Activated naive CD8-positive, alpha-beta T cell treated with anti-CD3 and anti-CD28 coated beads, Interleukin-2, amount 10 ng/mL, durations not matched to agents 7 days and 5 days (primary cell): ENCODE results near the gene GSAP. TPM values are rescaled to one million over a fixed set of nuclear protein-coding genes. Genes with fewer than 3 reads are reported as not detected.

Experiments used
- ATAC-seq: fragments of 150-1000 bp; cut with Tn5 transposase; one replicate; pipeline ENCODE4 v1.10.0; 2021; ENCODE audit warnings: low read depth, moderate library complexity
- POLR2A ChIA-PET: fragments of 350-600 bp; sonication (Branson Sonifier 250); formaldehyde crosslinking; loops from one replicate; lab custom pipeline; 2021; ENCODE audit warnings: antibody characterized with exemption; lab: Charles Lee
- DNase-seq: peaks from one replicate; pipeline ENCODE4 v3.0.0; 2021
- H3K27ac Mint-ChIP-seq: one replicate; pipeline ENCODE4 v1.8.0; 2022; ENCODE audit warnings: mild to moderate bottlenecking, mixed read lengths
- H3K27me3 Mint-ChIP-seq: one replicate; pipeline ENCODE4 v1.8.0; 2022; ENCODE audit warnings: mild to moderate bottlenecking, moderate library complexity, mixed read lengths
- H3K36me3 Mint-ChIP-seq: one replicate; pipeline ENCODE4 v1.8.0; 2021; ENCODE audit warnings: mild to moderate bottlenecking, mixed read lengths
- H3K4me1 Mint-ChIP-seq: one replicate; pipeline ENCODE4 v1.8.0; 2021; ENCODE audit warnings: mixed read lengths
- H3K4me3 Mint-ChIP-seq: one replicate; pipeline ENCODE4 v1.8.0; 2022; ENCODE audit warnings: mild to moderate bottlenecking, moderate library complexity, mixed read lengths
- H3K9me3 Mint-ChIP-seq: one replicate; pipeline ENCODE4 v1.8.0; 2021; ENCODE audit warnings: mixed read lengths
- total RNA-seq, 2 experiments: library from RNA; stranded (reverse); gene quantifications; one replicate each; pipeline ENCODE4 v1.2.3, GENCODE V29; 2021

The GSAP gene
- total RNA-seq, 2 experiments from 2014 or later, result 8.3 to 9.3 TPM

DNA sequence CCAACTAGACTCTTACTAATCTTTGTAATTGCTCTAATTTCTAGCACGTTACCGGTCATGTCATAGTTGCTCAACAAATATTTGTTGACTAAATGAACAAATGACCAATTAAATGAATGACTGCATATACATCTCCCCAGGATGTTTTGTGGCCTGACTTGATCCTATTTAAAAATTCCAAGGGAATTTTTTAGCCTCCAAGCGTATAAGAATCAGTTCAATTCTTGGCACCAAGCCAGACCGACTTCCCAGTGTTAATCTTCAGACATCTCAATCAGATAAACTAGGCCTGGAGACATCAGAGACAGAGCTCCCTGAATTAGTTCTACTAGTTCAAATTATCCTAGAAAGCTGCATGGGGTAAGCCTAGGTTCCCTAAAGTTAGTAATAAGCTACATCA lies 96.0 kb downstream of the GSAP start:
- Mint-ChIP-seq H3K27me3 (no peaks in the 10 kb centered on the region), H3K27ac (no peak overlapping the region), H3K9me3 (no peaks in the 10 kb centered on the region), H3K4me1 (no peaks in the 10 kb centered on the region), H3K4me3 (no peak overlapping the region), H3K36me3 (peaks cover 16% of the 10 kb centered on the region)
- DNase-seq (no peak), ATAC-seq (no peak)
- POLR2A ChIA-PET, result no interaction called here

DNA sequence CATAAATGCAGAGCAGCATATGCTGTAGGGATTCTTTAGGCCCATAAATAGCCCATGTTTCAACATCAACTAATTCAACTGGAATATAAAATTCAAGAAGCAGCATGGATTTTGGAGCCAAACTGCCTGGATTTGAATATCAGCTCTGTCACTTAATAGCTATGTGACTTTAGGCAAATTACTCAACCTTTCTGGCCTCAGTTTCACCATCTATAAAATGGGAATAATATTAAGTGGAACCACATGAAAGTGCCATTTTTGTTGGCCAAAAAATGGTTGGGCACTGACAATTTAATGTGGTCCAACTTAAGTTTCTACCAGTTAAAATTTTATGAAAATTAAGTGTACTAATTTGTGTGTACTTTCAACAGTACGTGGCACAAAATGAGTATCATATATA lies 98.1 kb downstream of the GSAP start:
- Mint-ChIP-seq H3K4me1 (no peaks in the 10 kb centered on the region), H3K27ac (no peak overlapping the region), H3K36me3 (peaks cover 16% of the 10 kb centered on the region), H3K27me3 (no peaks in the 10 kb centered on the region), H3K9me3 (no peaks in the 10 kb centered on the region), H3K4me3 (no peak overlapping the region)
- POLR2A ChIA-PET, result no interaction called here
- ATAC-seq (no peak), DNase-seq (no peak)

DNA sequence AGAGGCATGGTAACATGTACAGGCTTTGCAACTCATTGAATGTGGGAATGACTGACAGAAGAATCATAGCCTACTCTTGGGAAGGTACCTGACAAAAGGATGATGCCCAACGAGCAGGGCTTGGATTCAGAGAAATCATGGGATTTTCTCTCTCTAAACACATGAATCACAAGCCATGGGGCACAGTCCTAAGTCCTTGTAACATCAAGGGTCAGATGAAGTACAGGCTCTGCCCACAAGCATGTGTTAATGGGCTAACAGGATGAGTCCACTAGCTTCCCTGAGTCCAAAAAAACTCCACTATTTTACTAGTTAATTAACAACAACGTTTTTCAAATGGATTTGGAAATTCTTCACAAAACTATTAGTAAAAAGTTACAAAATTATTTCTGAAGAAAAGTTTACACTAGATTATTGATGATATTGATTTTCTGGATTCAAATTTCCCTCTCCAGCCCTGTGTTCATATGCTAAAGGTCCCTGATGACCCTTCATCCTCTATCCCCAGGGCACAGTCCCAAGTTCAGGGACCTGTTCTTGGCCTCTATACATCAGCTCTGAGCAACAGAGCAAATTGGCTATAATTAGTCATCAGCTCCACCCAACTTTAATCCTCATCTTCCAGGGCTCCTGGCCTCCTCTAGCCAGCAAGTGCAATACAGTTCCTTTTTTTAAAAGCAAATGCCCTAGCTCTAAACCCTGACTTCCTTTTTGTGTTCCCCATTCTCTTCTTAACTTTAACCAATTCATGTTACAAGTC lies 99.8 kb downstream of the GSAP start:
- ATAC-seq (no peak), DNase-seq (no peak)
- Mint-ChIP-seq H3K4me1 (no peaks in the 10 kb centered on the region), H3K36me3 (peaks cover 15% of the 10 kb centered on the region), H3K4me3 (no peak overlapping the region), H3K27me3 (no peaks in the 10 kb centered on the region), H3K9me3 (no peaks in the 10 kb centered on the region), H3K27ac (no peak overlapping the region)
- POLR2A ChIA-PET, result no interaction called here

DNA sequence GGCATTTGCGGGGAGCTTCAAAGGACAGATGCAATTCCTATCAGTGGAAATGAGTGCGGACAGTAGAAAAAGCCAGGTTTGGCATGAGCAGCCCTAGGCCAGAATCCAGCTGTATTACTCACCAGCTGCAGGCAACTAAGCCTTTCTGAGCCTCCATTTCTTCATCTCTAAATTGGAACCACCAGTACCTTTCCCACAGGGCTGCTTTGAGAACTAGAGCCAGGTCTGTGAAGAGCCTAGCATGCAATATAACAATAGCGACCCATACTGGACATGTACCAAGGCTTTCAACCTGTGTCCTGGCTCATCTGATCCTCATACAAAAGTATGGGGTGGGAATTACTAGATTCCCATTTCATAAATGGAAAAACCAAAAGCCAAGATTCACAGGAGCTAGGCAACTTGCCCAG lies 101.0 kb downstream of the GSAP start:
- Mint-ChIP-seq H3K4me3 (no peak overlapping the region), H3K9me3 (no peaks in the 10 kb centered on the region), H3K4me1 (no peaks in the 10 kb centered on the region), H3K27ac (no peak overlapping the region), H3K27me3 (no peaks in the 10 kb centered on the region), H3K36me3 (peaks cover 18% of the 10 kb centered on the region)
- ATAC-seq (no peak), DNase-seq (no peak)
- POLR2A ChIA-PET, result no interaction called here

DNA sequence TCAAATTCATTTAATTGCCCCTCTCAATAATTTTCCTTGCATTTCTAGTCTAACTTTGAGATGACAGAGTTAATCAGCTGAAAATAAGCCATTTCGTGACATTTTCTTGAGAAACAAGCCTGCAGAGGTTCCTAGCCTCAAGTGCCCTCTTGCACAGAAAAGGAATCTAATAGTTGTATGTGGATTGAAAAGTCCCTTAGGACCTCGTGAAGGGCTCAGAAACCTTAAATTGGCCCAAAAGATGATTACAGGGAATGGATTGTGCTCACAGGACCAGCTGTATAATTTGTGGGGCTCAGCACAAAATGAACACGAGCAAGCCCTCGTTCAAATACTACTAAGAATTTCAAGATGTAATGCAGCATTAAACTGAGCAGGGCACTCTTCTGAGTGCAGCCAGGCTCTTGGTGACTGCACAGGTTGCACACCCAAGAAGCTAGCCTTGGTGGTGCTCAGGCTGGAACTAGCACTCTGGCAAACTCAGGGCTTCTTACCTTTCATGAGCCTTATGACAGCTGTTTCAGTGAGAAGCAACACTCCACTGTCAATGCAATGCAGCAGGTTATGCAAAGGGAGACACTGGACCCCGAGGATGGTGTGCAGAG lies 102.2 kb downstream of the GSAP start:
- Mint-ChIP-seq H3K36me3 (peaks cover 18% of the 10 kb centered on the region), H3K27me3 (no peaks in the 10 kb centered on the region), H3K4me1 (no peaks in the 10 kb centered on the region), H3K27ac (no peak overlapping the region), H3K4me3 (no peak overlapping the region), H3K9me3 (no peaks in the 10 kb centered on the region)
- DNase-seq (no peak), ATAC-seq (no peak)
- POLR2A ChIA-PET, result no interaction called here

DNA sequence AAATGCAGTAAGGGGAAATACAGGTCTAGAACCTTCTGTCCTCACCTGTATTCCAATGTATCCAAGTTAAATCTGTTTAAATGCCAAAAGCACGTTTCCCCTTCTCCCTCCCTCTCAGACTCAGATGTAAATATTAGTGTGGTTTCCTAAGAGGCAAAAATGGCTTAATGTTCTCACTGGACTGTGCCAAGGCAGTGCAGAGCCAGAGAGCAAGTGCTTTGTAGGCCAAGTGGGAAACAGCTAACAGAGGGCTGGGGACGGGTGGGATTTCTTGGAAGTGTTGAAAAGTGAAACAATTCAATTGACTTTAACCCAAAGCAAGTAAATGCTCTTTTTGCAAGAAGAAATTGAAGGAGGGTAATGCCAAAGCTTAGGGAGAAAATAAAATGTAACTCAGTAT lies 103.1 kb downstream of the GSAP start:
- Mint-ChIP-seq H3K4me3 (no peak overlapping the region), H3K36me3 (peaks cover 15% of the 10 kb centered on the region)
- DNase-seq, result no peak

DNA sequence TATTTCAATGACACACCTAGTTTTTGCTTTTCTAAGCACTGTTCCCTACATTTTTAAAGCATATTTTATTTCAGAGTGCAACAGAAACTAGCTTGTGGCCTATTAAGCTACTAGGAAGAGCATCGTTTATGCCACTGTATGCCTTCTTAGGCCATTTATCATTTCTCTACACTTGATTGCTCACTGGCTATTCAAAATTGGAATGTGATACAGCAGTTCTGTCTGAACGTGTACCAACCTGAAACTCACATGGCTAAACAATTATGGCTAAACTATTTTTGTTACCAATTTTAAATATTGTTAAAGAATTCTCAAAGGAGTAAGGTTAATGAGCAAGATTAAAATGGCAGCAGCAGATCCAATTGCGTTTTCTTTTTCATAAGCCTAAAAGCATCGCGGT lies 105.2 kb downstream of the GSAP start:
- no peaks in the 10 kb centered on the region for H3K4me1 Mint-ChIP-seq
- H3K9me3 Mint-ChIP-seq, result no peaks in the 10 kb centered on the region
- POLR2A ChIA-PET, result no interaction called here
- peaks cover 7% of the 10 kb centered on the region for H3K36me3 Mint-ChIP-seq
- ATAC-seq (no peak), DNase-seq (no peak)
- H3K27ac Mint-ChIP-seq, result no peak overlapping the region
- no peaks in the 10 kb centered on the region for H3K27me3 Mint-ChIP-seq
- no peak overlapping the region for H3K4me3 Mint-ChIP-seq

More for the DNA sequence above, 103.1 kb downstream of the GSAP start:
- Mint-ChIP-seq H3K27me3 (no peaks in the 10 kb centered on the region), H3K4me1 (no peaks in the 10 kb centered on the region), H3K9me3 (no peaks in the 10 kb centered on the region), H3K27ac (no peak overlapping the region)
- no peak for ATAC-seq
- POLR2A ChIA-PET, result no interaction called here

DNA sequence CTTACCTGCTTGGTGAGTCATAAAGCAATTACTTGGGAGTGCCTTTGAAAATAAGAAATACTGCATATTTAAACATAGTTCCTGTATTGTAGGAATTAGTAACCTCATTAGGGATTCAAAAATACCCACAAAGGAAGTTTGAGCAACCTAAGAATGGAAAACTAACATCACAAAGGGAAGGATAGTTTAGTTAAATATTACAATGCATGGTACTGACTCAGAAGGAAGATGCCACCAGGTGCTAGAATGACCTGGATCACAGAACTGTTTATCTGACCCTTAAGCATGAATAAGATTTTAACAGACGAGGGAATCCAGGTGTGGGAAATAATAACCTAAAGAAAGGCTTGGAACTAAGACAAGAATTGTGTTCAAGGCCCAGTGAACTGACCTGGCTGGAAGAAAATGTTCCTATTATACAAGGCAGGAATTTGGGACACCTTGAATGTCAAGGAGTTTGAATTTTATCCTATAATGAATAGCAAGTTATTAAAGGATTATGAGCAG lies 106.4 kb downstream of the GSAP start:
- H3K27me3 Mint-ChIP-seq, result no peaks in the 10 kb centered on the region
- no peaks in the 10 kb centered on the region for H3K9me3 Mint-ChIP-seq
- DNase-seq (no peak), ATAC-seq (no peak)
- no peak overlapping the region for H3K27ac Mint-ChIP-seq
- no peak overlapping the region for H3K4me3 Mint-ChIP-seq
- H3K36me3 Mint-ChIP-seq, result peaks cover 9% of the 10 kb centered on the region
- H3K4me1 Mint-ChIP-seq, result no peaks in the 10 kb centered on the region
- POLR2A ChIA-PET, result no interaction called here

DNA sequence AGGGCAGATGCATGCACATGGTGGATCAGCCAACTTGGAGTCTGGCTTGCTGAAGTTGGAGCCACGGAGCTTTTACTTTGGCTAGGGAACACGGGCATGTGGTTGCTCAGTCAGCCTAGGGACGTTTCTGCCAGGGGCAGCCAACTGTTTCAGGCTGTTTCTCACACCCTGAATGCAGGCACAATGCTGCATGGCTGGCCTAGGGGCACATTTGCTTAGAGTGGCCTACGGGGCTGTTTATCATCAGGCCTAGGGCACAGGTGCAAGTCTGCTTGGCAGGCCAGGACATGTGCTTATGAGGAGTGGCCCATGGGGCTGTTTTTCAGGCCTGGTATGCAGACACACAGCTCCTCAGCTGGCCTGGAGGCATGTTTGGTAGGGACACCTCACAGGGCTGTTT lies 107.4 kb downstream of the GSAP start:
- no peaks in the 10 kb centered on the region for H3K27me3 Mint-ChIP-seq
- no peak for ATAC-seq
- POLR2A ChIA-PET, result no interaction called here
- H3K4me3 Mint-ChIP-seq, result no peak overlapping the region
- DNase-seq, result no peak
- peaks cover 9% of the 10 kb centered on the region for H3K36me3 Mint-ChIP-seq
- no peaks in the 10 kb centered on the region for H3K9me3 Mint-ChIP-seq
- H3K4me1 Mint-ChIP-seq, result no peaks in the 10 kb centered on the region
- no peak overlapping the region for H3K27ac Mint-ChIP-seq

DNA sequence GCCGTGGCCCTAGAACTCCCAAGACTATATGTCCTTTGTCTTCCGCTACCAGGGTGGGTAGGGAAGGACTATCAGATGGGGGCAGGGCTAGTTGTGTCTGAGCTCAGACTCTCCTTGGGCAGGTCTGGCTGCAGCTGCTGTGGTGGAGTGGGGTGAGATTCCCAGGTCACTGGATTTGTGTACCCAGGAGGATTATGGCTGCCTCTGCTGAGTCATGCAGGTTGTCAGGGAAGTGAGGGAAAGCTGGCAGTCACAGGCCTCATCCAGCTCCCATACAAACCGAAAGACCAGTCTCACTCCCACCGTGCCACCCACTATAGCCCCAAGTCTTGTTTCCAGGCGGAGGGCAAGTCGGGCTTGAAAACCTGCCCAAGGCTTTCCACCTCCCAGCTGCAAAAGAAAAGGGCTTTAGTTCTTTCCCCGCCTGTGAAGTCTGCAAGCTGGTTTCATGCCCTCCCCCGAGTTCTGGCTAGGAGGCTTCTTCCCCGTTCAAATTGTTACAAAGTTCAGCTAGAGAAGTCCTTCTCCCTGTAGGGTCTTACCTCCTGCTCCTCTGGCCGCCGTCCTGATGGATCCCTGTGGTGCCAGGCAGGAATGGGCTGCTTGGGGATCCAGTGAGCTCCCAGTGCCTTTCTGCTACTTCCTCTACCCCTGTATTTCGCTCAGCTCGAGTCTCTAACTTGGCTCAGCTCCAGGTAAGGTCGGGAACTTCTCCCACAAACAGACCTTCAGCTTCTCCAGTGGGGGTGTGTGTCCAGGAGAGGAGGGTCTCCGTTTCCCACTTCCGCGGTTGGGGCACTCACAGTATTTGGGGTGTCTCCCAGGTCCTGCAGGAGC lies 109.7 kb downstream of the GSAP start:
- Mint-ChIP-seq H3K4me1 (no peaks in the 10 kb centered on the region), H3K27me3 (no peaks in the 10 kb centered on the region), H3K4me3 (no peak overlapping the region), H3K36me3 (peaks cover 14% of the 10 kb centered on the region), H3K9me3 (peaks cover 4% of the 10 kb centered on the region), H3K27ac (no peak overlapping the region)
- ATAC-seq (no peak), DNase-seq (no peak)
- POLR2A ChIA-PET, result no interaction called here

DNA sequence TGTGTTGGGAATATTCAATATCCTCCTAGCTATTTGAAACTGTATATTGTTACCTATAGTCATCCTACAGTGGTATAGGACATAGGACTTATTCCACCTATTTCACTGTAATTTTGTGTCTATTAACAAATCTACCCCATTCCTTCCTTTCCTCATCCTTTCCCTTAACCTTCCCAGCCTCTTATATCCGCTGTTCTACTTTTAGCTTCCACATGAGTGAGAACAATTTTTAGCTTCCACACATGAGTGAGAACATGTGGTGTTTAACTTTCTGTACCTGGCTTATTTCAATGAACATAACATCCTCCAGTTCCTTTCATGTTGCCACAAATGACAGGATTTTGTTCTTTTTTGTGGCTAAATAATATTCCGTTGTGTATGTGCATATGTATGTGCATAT lies 120.6 kb downstream of the GSAP start:
- peaks cover 2% of the 10 kb centered on the region for H3K27me3 Mint-ChIP-seq
- POLR2A ChIA-PET, result no interaction called here
- ATAC-seq, result no peak
- no peak overlapping the region for H3K27ac Mint-ChIP-seq
- peaks cover 11% of the 10 kb centered on the region for H3K9me3 Mint-ChIP-seq
- no peaks in the 10 kb centered on the region for H3K4me1 Mint-ChIP-seq
- H3K4me3 Mint-ChIP-seq, result no peak overlapping the region
- H3K36me3 Mint-ChIP-seq, result peaks cover 9% of the 10 kb centered on the region
- no peak for DNase-seq

DNA sequence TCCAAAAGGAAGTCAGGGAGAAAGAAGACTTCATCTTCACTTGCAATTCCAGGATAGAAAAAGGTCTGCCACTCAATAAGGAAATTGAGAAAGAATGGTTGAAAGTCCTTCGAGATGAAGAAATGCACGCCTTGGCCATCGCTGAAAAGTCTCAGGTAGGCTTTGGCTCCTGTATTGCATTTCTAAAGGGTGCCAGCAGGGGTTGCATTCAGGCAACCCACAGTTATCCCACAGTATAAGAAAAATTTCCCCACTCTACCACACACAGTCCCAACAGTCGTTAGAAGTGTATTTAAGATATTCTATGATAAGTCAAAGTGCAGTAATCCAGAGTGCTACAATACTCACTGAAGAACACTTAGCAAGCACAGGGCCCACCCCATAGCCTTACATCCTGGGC lies 123.1 kb downstream of the GSAP start:
- H3K4me3 Mint-ChIP-seq, result no peak overlapping the region
- H3K4me1 Mint-ChIP-seq, result no peaks in the 10 kb centered on the region
- ATAC-seq (no peak), DNase-seq (no peak)
- peaks cover 9% of the 10 kb centered on the region for H3K9me3 Mint-ChIP-seq
- POLR2A ChIA-PET, result no interaction called here
- no peaks in the 10 kb centered on the region for H3K27me3 Mint-ChIP-seq
- no peak overlapping the region for H3K27ac Mint-ChIP-seq
- peaks cover 13% of the 10 kb centered on the region for H3K36me3 Mint-ChIP-seq

DNA sequence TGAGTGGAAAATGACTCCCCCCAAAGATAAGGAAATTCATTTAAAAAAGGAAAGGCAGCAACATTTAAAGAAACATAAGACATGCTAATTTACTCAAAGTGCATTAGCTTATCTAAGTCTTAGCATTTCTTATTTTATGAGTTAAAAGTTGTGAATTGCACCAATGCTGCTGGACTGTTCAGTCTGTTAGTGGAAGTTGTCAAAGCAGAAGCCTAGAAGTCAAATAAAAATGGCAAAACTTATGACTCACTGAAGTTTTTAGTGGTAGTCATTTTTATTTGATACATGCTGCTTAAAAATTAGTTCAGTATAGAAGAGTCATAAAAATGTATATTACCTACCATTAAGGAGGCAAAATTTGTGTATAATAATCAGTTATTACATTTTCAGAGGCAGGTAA lies 125.7 kb downstream of the GSAP start:
- Mint-ChIP-seq H3K4me3 (no peak overlapping the region), H3K27me3 (no peaks in the 10 kb centered on the region), H3K9me3 (peaks cover 8% of the 10 kb centered on the region), H3K36me3 (peaks cover 20% of the 10 kb centered on the region), H3K4me1 (no peaks in the 10 kb centered on the region), H3K27ac (no peak overlapping the region)
- no peak for DNase-seq
- POLR2A ChIA-PET, result no interaction called here
- ATAC-seq, result no peak
